Measurements from ENCODE around the gene NEMP1.
"Not testable (repeated sequence)": the region's sequence is repeated elsewhere in the genome, so short reads cannot be mapped to it uniquely, and the experiment has no call there.

NEMP1 gene

DNA sequence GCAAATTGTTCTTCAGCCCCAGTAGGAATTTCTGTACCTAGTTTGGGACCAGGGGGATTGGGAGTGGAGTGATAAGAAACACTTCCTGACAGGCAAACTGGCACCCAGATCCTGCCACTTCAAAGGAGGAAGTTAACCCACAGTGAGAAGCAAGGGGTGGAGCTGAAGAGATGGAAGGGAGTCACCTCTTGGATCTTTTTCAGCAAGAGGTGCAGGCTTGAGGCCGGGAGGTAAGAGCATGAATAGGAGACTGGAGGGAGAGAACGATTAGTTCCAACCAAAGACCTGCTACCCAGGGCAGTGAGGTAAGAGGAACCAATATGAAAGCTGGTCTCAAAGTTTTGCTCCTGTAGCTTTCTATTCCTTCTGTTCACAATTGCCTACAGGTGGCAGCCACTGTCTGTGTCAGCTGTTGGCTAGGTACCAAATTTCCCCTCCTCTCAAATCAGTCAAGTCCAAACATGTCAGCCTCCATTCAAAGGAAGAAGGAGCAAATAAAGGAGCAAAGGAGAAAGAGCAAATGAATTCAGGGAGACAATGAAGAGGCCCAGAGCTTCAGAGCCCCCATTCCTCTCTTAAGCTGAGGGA lies 47.4 kb downstream of the NEMP1 start:
- no peak for DNase-seq (ENCODE audit: low read depth in 4 of 4, low spot score in 1 of 4)

GRCh38 chr12:57029457-57029856 lies 49.1 kb downstream of the NEMP1 start:
- DNase-seq (ENCODE audit: low read depth in 4 of 4, low spot score in 1 of 4): no peak

- DNase-seq (ENCODE audit: low read depth in 4 of 4, low spot score in 1 of 4): no peak
Measured at GRCh38 chr12:57027805-57028153, 50.8 kb downstream of the NEMP1 start.

GRCh38 chr12:57027011-57027804 lies 51.4 kb downstream of the NEMP1 start:
- DNase-seq (ENCODE audit: low read depth in 4 of 4, low spot score in 1 of 4): no peak

GRCh38 chr12:57025196-57025595 lies 53.4 kb downstream of the NEMP1 start:
- DNase-seq (ENCODE audit: low read depth in 4 of 4, low spot score in 1 of 4): no peak

- DNase-seq (ENCODE audit: low read depth in 4 of 4, low spot score in 1 of 4): not testable (repeated sequence)
Measured at GRCh38 chr12:57022324-57022723, 56.3 kb downstream of the NEMP1 start.

DNA sequence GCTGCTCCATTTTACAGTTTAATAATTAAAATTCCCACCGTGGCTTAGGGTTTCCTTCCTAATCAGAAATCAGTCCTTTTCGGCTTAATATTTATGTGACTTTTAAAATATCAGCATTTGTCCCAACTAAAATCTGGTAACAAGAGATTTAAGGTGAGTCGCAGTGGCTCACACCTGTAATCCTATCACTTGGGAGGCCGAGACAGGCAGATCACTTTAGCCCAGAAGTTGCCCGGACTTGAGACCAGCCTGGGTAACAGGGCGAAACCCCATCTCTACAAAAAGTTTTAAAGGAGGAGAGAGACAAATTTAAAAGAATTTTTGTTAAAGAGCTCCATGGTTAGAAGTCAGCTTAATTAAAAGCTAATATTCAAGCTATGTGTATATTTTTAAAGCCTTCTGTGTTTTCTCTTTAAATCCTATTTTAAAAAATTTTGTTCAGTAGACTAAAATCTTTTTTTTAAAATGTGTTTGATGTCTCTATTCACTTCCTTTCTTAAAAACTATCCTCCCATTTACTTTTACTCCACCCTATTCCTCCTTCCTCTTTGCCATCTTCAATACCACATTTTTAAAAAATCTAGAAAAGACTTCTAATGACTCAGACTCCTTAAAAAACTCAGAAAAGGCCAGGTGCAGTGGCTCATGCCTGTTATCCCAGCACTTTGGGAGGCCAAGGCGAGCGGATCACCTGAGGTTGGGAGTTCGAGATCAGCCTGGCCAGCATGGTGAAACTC lies 58.4 kb downstream of the NEMP1 start:
- no peak for DNase-seq (ENCODE audit: low read depth in 4 of 4, low spot score in 1 of 4)

GRCh38 chr12:57018906-57019305 lies 59.7 kb downstream of the NEMP1 start:
- DNase-seq (ENCODE audit: low read depth in 4 of 4, low spot score in 1 of 4): no peak

DNA sequence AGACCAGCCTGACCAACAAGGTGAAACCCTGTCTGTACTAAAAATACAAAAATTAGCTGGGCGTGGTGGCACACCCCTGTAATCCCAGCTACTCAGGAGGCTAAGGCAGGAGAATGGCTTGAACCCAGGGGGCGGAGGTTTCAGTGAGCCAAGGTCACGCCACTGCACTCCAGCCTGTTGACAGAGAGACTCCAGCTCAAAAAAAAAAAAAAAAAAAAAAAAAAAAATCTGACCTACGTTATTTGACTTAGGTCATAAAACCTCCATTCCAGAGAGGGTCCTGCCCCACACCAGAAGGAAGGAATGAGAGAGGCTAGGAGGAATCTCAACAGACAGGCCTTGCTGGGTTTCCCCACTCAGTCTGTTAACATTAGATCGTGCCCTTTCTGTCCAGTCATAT lies 60.2 kb downstream of the NEMP1 start:
- not testable (repeated sequence) for DNase-seq (ENCODE audit: low read depth in 4 of 4, low spot score in 1 of 4)

DNA sequence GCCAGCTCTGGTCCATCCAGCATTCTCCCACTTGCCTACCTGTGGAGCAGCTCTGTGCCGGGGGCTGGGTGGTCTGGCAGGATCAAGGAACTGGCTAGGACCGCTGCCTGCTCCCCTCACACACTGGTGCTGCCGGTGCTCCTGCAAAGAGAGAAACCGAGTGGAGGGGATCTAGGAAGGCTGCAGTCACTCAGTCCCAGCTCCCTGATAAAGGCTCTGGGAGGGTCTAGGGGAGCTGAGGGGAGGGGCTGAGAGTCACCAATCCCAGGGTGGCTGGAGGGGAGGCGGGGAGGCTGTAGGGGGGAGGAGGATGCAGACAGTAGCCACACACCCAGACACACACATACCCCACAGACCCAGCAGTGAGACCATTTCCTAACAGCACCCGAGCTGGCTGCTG lies 62.2 kb downstream of the NEMP1 start, which contains the start of gene TAC3:
Gene TAC3 (minus strand): TSS at position 182 of the 400 bp plus-strand sequence. CDS start 732 bp downstream, outside the sequence.
- DNase-seq (ENCODE audit: low read depth in 4 of 4, low spot score in 1 of 4): no peak

- no peak for DNase-seq (ENCODE audit: low read depth in 4 of 4, low spot score in 1 of 4)
Measured at GRCh38 chr12:57012600-57013465, 65.8 kb downstream of the NEMP1 start.

DNA sequence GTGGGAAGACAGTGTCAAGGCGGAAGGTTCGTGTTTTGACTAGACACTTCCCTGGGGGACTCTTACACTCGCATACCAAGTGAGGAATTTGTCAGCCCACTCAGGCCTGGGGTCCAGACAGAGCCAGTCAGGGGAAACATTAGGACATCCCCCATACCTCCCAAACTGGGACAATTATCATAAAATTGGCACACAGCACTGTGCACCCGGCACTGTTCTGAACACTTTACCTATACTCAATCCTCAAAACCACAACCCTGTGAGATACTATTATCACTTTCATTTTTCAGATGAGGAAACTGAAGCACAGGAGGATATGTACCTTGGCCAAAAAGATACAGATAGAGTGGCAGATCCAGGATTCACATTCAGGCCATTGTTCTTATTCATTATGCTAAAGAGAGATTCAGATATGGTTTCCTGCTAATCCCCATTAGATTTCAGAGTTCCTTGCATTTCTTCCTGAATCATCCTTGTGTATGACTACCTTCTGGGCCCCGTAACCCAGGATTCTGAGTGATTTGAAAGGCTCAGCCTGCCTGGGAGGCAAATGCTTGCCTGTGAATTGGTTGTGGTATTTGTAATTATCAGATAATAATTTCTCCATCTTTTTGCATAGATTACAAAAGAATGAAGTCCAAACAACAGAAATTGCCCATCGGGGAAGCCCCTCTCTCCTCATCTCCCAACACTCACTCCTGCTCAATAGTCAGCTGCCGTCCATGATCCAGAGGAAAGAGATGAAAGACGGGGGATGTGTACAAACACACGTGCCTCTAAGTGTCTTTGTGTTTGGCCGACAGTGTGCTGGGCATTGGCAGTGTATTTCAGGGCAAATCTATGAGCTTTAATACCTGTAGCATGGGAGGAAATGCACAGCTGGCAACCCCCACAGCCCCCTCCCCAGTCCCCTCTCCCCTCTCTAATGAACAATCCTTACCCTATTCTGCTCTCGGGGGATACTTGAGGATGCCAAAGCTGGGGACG lies 66.9 kb downstream of the NEMP1 start:
- DNase-seq (ENCODE audit: low read depth in 4 of 4, low spot score in 1 of 4): no peak

DNA sequence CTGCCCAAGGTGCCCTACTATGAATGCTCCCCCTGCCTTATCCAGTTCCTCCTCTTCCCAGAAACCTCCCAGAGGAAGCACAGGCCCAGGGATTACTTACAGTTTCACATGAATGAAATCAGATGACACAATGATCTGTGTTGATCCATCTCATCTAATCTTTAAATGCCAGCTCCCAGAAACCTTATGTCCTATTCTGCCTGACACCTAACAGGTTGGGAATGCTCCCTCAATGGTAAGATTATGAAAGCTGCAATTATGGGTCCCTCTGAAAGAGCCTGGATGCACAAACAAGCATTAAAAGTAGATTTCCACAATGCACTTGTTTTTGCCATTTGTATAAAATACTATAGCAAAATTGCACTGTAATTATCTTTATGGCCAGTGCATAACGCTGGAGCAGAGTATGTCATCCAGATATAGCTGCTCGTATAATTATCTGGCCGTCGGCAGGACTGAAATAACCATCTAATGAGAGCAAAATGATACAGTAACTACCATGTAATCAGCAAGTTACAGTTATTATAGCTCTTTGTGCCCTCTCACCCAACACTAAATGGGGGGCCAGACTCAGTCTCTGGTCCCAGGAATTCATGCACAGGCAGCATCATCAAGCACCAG lies 67.9 kb downstream of the NEMP1 start:
- no peak for DNase-seq (ENCODE audit: low read depth in 4 of 4, low spot score in 1 of 4)

DNA sequence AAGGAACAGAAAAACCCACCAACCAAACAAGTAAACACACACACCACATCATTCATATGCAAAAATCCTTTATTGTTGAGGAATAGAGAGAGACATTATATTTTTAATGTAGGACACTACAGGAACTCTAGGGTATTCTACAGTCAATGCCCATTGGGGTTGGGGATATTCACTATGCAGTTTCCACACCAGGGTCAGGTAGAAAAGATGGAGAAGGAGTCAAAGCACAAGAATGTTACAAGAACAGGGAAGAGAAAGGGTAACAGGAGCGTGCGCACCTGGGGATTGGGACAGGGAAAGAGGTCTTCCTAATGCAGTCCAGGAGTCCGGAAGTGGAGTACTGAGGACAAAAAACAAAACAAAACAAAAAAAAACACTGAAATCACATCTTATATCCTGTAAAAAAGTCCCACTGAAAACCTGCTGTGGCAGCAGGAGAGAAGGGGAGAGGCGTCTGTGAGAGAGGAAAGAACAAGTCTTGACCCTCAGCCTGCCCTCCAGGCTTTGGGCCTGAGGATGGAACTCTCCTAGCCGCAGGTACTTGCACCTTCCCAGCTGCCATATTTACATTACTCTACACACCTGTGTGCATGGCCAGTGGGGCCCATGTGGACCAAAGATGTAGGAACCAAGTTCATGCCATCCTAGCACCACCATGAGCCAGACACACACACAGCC lies 68.5 kb downstream of the NEMP1 start:
- no peak for DNase-seq (ENCODE audit: low read depth in 4 of 4, low spot score in 1 of 4)

DNA sequence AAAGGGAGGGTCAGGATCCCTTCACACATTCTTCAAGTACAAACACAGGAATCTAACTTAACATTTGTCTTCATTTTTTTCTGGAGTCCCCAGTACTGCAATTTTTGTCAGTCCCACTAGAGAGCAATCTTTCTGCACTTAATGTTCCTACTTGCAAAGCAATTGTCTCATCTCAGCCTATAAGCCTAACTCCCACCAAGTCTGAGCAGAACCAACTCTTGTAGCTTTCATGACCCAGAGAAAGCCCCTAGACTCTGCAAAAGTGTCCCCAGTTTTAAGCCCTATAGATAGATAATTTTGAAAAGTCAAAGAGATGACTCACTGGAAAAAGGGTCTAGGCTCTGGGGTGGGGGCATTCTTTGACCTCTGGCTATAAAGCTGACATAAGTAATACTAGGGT lies 70.4 kb downstream of the NEMP1 start:
- no peak for DNase-seq (ENCODE audit: low read depth in 4 of 4, low spot score in 1 of 4)

DNA sequence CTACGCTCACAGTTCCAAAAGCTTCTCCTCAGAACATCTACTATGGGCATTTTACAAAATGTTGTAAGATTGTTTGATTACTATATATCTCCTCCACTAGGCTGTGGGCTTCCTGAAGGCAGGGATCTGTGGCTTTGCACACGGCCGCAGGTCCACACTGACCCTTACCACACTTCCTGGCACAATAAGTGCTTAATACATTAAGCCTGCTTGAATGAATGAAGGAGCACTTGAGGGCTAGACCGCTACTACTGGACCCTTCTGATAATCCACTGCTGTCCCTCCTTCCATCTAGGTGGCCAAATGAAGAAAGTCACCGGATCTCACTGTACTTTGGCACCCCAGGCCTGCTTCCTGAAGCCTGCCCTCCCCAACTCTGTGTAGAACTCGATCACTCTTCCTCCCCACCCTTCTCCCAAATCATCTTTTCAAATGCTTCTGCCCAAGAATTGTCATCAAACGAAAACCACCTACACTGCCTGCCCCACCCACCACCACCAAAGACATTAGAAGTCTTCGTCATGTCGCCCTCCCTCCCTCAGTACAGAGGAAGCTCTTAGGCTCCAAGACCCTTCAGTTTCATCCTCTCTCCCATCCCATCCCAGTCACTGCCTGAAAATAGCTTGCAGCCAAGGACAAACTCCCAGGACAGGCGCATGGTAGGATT lies 71.6 kb downstream of the NEMP1 start:
- DNase-seq (ENCODE audit: low read depth in 4 of 4, low spot score in 1 of 4): no peak

DNA sequence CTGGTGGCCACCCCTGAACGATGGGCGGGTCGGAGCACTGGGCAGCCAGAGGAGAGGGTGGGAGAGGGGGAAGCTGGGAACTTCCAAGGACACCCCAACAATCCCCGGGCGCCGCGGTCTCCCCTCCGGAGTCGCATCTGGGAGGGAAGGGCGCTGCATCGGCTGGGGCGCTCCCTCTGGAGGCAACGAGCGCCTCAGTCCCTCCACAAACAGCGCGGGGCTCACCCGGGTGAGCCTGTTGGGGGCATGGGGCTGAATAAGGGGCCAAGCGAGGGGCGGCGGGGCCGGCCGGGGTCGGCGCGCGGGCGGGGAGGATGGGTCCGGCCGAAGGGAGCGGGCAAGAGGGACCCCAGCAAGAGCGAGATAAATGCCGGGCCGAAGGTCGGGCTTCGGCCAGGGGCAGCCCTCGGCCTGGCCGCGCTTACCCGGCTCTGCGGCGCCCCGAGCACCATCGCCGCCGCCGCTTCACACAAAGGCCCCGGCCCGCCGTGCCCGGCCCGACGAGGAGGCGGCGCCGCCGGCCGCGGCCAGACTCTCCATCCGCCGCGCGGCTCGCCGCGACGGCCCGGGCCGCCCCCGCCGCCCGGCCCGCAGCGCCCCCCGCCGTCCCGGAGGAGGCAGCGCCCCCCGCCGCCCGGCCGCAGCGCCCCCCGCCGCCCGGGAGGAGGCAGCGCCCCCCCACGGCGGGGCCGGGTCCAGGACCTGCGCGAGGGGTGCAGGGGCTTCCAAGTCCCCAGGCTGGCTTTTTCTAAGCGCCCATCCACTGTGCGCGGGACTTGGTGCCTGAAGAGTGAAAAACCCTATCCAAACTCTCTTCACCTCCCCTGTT lies 72.4 kb downstream of the NEMP1 start, which contains the start of gene ZBTB39:
Gene ZBTB39 (minus strand): TSS at position 567 of the 829 bp plus-strand sequence. CDS start 1,629 bp downstream, outside the sequence.
- DNase-seq (ENCODE audit: low read depth in 4 of 4, low spot score in 1 of 4): peak in 3 of 4 experiments; percentile 45 to 53 (median 51)
